Stimulated activated naive CD8-positive, alpha-beta T cell treated with anti-CD3 and anti-CD28 coated beads, Interleukin-15, Interleukin-2, amounts not matched to agents 100 ng/mL and 50 ng/mL, for 24 hours (primary cell): ENCODE measurements around the gene PSMB10.

Experiments used
- H3K27ac Mint-ChIP-seq: one replicate; pipeline ENCODE4 v1.8.0; 2021; ENCODE audit warnings: mild to moderate bottlenecking, mixed read lengths
- H3K27me3 Mint-ChIP-seq: one replicate; pipeline ENCODE4 v1.8.0; 2021; ENCODE audit warnings: mixed read lengths
- H3K36me3 Mint-ChIP-seq: one replicate; pipeline ENCODE4 v1.8.0; 2021; ENCODE audit warnings: low read depth, mixed read lengths
- H3K4me1 Mint-ChIP-seq: one replicate; pipeline ENCODE4 v1.8.0; 2021; ENCODE audit warnings: low read depth, mixed read lengths
- H3K4me3 Mint-ChIP-seq: one replicate; pipeline ENCODE4 v1.8.0; 2021; ENCODE audit warnings: mild to moderate bottlenecking, mixed read lengths
- H3K9me3 Mint-ChIP-seq: one replicate; pipeline ENCODE4 v1.8.0; 2021; ENCODE audit warnings: mixed read lengths

Gene PSMB10

DNA sequence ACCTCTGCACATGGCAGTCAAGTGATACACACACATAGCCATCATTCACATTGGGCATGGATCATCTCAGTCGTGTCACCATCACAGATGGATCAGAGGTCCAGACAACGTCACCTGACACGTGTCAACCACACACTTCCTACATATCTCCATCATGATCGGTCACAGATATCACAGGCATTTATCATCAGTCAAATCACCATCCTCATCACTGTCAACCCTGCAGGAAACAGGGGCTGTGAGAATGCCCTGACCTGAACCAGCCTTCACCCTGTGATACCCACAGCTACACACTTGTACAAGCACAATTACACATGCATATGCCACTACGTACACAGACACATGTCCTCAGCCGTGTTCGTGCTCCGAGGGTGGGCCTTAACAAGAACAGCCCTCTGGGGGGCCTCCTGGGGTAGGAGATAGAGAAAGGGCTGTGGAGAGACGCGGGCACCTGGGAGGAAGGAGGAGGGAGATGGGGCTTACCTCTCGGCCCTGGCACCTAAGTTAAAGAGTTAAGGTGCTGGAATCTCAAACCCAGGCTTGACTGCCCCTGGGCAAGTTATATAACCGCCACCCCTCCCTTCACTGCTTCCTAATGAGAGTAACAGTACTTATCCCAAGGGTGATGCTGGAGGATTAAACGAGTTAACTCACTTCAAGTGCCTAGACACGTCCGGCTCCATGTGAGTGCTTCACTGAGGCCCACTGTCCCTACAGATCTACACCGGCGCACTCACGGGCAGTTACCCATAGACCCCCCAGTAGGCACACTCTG lies 30.7 kb upstream of the PSMB10 start:
- H3K4me1 Mint-ChIP-seq, result peaks cover 25% of the 10 kb centered on the region
- H3K4me3 Mint-ChIP-seq, result peak overlapping the region; percentile 98
- H3K36me3 Mint-ChIP-seq, result peaks cover 4% of the 10 kb centered on the region
- peak overlapping the region; percentile 94 for H3K27ac Mint-ChIP-seq
- no peaks in the 10 kb centered on the region for H3K27me3 Mint-ChIP-seq
- H3K9me3 Mint-ChIP-seq, result no peaks in the 10 kb centered on the region

DNA sequence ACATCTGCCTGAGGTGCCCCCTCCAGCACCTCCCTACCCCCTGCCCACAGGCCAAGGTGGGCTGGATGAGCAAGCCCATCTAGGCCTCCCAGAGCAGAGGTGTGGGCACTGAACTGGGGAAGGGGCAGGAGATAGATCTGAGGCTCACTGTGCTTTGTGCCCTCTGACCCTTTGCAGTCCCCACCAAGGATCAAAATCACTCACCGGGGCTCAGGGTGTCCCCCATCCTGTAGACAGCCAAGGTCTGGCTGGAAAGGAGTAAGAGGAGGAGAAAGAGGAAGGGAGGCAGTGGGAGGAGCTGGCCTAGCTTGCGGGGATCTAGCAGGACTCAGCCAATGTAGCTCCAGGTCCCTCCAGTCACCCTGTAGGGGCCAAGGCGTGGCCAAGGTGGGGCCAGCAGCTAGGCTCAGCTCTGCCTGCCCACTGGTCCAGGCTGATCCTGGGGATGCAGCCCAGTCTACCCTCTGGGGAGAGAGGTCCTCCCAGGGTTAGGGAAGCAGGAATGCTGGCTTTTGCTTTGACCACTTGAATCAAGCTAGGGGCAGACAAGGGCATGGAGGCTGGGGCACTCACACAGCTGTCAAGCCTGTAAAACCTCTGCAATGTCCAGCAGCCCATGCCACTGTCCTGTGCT lies 30.0 kb upstream of the PSMB10 start:
- peak overlapping the region; percentile 98 for H3K4me3 Mint-ChIP-seq
- H3K36me3 Mint-ChIP-seq, result peaks cover 4% of the 10 kb centered on the region
- H3K9me3 Mint-ChIP-seq, result no peaks in the 10 kb centered on the region
- no peak overlapping the region for H3K27ac Mint-ChIP-seq
- peaks cover 25% of the 10 kb centered on the region for H3K4me1 Mint-ChIP-seq
- H3K27me3 Mint-ChIP-seq, result no peaks in the 10 kb centered on the region

DNA sequence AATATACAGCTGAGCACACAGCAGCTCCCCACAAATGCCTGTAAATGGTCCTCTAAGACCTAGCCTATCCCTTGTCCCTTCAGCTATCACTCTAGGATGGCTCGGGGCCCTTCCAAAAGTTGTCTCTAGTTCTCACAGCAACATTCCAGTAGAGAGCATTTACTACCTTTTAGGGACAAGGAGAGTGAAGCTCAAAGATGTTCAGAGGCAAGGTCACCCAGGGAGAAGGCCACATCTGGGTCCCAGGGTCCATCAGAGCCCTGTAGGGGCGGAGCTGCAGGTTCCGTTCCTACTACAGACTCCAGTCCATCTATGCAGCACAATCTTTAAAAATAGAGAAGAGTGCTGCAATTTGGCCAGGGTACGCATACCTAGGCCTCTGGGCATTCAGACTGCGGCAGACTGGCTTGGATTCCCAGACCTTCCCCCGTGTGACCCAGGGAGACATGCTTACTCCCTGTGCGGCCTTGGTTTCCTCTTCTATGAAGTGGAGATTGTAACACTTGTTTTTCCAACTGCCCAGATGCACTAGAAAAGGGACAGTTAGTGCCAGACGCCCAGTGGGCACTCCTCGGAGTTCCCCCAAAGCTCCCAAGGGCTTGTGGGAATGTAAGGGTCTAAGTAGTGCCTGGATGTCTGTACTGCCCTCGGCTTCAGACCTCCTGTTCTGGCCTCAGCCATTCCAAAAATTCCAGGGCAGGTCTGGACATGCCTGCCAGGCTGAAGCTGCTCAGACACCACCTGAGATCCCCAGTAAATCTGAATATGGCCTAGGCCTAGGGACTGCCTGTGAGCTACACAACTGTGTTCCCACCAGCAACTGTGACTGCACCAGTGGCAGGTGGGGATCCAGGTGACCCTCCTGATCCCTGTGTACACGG lies 29.3 kb upstream of the PSMB10 start:
- Mint-ChIP-seq H3K9me3 (no peaks in the 10 kb centered on the region), H3K27ac (no peak overlapping the region), H3K4me1 (peaks cover 25% of the 10 kb centered on the region), H3K27me3 (no peaks in the 10 kb centered on the region), H3K4me3 (no peak overlapping the region), H3K36me3 (peaks cover 7% of the 10 kb centered on the region)

- Mint-ChIP-seq H3K36me3 (peaks cover 9% of the 10 kb centered on the region), H3K4me1 (peaks cover 24% of the 10 kb centered on the region), H3K9me3 (no peaks in the 10 kb centered on the region), H3K4me3 (no peak overlapping the region), H3K27ac (no peak overlapping the region), H3K27me3 (no peaks in the 10 kb centered on the region)
Measured at GRCh38 chr16:67964477-67965131, 28.0 kb upstream of the PSMB10 start.

- Mint-ChIP-seq H3K27me3 (no peaks in the 10 kb centered on the region), H3K36me3 (peaks cover 9% of the 10 kb centered on the region), H3K9me3 (no peaks in the 10 kb centered on the region), H3K4me1 (peaks cover 17% of the 10 kb centered on the region), H3K4me3 (no peak overlapping the region), H3K27ac (no peak overlapping the region)
Measured at GRCh38 chr16:67963662-67964321, 27.1 kb upstream of the PSMB10 start.

DNA sequence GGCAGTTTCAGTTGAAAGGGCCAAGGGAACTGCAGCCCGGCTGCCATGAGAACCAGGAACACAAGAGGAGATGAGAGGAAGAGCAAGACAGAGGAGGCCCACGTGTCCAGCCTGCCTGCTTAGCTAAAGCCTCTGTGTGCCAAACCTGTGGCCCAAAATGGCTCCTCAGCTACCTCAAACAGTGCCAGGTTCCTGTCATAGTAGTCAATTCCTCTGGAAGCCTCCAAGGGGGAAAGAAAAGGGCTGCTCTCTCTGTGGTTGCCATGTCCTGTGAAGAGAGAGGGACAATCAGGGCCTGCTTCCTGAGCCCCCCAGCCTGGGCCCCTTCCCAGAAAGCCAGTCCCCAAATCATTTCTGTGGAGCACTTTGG lies 26.6 kb upstream of the PSMB10 start:
- Mint-ChIP-seq H3K4me3 (no peak overlapping the region), H3K4me1 (peaks cover 15% of the 10 kb centered on the region), H3K27ac (no peak overlapping the region), H3K36me3 (peaks cover 12% of the 10 kb centered on the region), H3K27me3 (no peaks in the 10 kb centered on the region), H3K9me3 (no peaks in the 10 kb centered on the region)

- peaks cover 7% of the 10 kb centered on the region for H3K4me1 Mint-ChIP-seq
- H3K4me3 Mint-ChIP-seq, result no peak overlapping the region
- H3K9me3 Mint-ChIP-seq, result no peaks in the 10 kb centered on the region
- H3K27me3 Mint-ChIP-seq, result no peaks in the 10 kb centered on the region
- H3K27ac Mint-ChIP-seq, result no peak overlapping the region
- peaks cover 14% of the 10 kb centered on the region for H3K36me3 Mint-ChIP-seq
Measured at GRCh38 chr16:67962135-67962534, 25.5 kb upstream of the PSMB10 start.

- Mint-ChIP-seq H3K27me3 (no peaks in the 10 kb centered on the region), H3K36me3 (peaks cover 14% of the 10 kb centered on the region), H3K9me3 (no peaks in the 10 kb centered on the region), H3K27ac (no peak overlapping the region), H3K4me1 (peaks cover 2% of the 10 kb centered on the region), H3K4me3 (no peak overlapping the region)
Measured at GRCh38 chr16:67961551-67961957, 24.9 kb upstream of the PSMB10 start.

DNA sequence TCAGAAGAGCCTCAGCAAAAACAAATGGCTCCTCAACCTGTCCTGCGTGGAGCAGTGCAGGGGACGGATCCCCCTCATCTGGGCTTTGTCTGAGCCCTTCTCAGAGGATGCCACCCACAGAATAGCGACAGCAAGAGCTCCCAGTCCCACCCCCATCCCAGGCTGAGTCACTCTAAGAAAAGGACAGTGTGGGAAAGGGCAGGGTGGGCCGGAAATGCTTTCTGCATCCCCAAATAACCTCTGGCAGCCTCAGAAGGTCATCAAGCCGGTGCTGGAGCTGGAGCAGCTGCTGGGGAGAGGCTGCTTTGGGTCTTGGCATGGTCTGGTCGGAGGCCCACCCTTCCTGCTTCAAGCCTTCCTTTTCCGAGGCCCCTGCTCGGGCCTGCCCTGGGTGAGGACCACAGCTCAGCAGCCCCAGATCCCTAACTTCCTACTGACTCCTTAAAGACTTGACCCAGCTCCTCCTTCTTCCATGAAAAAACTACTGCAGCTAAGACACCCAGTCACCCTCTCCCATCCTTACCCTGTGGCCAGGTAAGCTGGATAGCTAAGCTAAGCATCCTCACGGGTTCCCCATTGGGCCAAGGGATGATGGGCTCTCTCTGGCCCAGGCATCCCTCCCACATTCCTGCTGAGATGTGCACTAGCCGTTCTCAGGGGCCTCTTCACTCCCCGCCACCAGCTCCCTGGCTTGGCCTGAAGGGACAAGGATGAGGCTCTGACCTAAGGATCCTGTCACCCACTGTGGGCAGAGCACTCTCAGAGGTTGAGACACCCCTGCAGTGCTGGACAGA lies 23.1 kb upstream of the PSMB10 start:
- Mint-ChIP-seq H3K27me3 (no peaks in the 10 kb centered on the region), H3K9me3 (no peaks in the 10 kb centered on the region), H3K27ac (no peak overlapping the region), H3K4me3 (no peak overlapping the region), H3K36me3 (peaks cover 10% of the 10 kb centered on the region), H3K4me1 (no peaks in the 10 kb centered on the region)

GRCh38 chr16:67957622-67958021 lies 21.0 kb upstream of the PSMB10 start:
- peaks cover 16% of the 10 kb centered on the region for H3K36me3 Mint-ChIP-seq
- H3K4me1 Mint-ChIP-seq, result no peaks in the 10 kb centered on the region
- no peaks in the 10 kb centered on the region for H3K27me3 Mint-ChIP-seq
- no peak overlapping the region for H3K4me3 Mint-ChIP-seq
- H3K27ac Mint-ChIP-seq, result no peak overlapping the region
- no peaks in the 10 kb centered on the region for H3K9me3 Mint-ChIP-seq

- Mint-ChIP-seq H3K4me1 (no peaks in the 10 kb centered on the region), H3K9me3 (no peaks in the 10 kb centered on the region), H3K27ac (no peak overlapping the region), H3K4me3 (no peak overlapping the region), H3K27me3 (no peaks in the 10 kb centered on the region), H3K36me3 (peaks cover 20% of the 10 kb centered on the region)
Measured at GRCh38 chr16:67954421-67955196, 18.0 kb upstream of the PSMB10 start.

- Mint-ChIP-seq H3K4me1 (no peaks in the 10 kb centered on the region), H3K9me3 (no peaks in the 10 kb centered on the region), H3K4me3 (no peak overlapping the region), H3K27me3 (no peaks in the 10 kb centered on the region), H3K27ac (no peak overlapping the region), H3K36me3 (peaks cover 20% of the 10 kb centered on the region)
Measured at GRCh38 chr16:67953641-67954375, 17.2 kb upstream of the PSMB10 start.

GRCh38 chr16:67951485-67951884 lies 14.8 kb upstream of the PSMB10 start:
- no peaks in the 10 kb centered on the region for H3K27me3 Mint-ChIP-seq

More at GRCh38 chr16:67951485-67951884, 14.8 kb upstream of the PSMB10 start:
- no peaks in the 10 kb centered on the region for H3K9me3 Mint-ChIP-seq
- no peak overlapping the region for H3K4me3 Mint-ChIP-seq
- H3K4me1 Mint-ChIP-seq, result no peaks in the 10 kb centered on the region
- H3K36me3 Mint-ChIP-seq, result peaks cover 15% of the 10 kb centered on the region
- H3K27ac Mint-ChIP-seq, result no peak overlapping the region
